Measurements from ENCODE around the gene SETX. TPM values are rescaled to one million over a fixed set of nuclear protein-coding genes. Genes with fewer than 3 reads are reported as not detected.
"Not testable (repeated sequence)": the region's sequence is repeated elsewhere in the genome, so short reads cannot be mapped to it uniquely, and the experiment has no call there.

SETX gene
- total RNA-seq, 1 donor from 2014 or later, result 47.2 TPM

DNA sequence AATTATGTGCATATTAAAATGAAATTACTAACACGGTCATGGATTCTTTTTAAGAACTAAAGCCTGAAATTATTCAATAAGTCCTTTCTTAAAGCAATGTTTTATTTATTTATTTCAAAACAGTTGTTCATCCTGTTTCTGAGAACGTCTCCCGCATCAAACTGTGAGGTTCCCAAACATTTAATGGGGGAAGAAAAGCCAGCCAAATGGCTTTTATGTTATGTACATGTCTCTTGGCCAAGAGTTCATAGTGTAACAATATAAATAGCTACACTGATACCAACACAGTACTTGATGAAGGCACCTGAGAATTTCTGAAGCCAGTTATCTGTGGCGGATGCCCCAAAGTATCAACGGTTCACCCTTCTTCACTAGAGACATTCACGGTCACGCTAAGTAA lies 36.2 kb upstream of the SETX start:
- Mint-ChIP-seq H3K9me3 (ENCODE audit: low read depth) (no peaks in the 10 kb centered on the region), H3K27me3 (no peaks in the 10 kb centered on the region), H3K27ac (no peak overlapping the region), H3K4me3 (ENCODE audit: low read depth) (no peak overlapping the region), H3K36me3 (ENCODE audit: insufficient read depth) (peaks cover 30% of the 10 kb centered on the region), H3K4me1 (ENCODE audit: low read depth) (no peaks in the 10 kb centered on the region)
- no peak for DNase-seq (ENCODE audit: low spot score, unreplicated experiment)
- TF ChIP-seq, protein P1, sequence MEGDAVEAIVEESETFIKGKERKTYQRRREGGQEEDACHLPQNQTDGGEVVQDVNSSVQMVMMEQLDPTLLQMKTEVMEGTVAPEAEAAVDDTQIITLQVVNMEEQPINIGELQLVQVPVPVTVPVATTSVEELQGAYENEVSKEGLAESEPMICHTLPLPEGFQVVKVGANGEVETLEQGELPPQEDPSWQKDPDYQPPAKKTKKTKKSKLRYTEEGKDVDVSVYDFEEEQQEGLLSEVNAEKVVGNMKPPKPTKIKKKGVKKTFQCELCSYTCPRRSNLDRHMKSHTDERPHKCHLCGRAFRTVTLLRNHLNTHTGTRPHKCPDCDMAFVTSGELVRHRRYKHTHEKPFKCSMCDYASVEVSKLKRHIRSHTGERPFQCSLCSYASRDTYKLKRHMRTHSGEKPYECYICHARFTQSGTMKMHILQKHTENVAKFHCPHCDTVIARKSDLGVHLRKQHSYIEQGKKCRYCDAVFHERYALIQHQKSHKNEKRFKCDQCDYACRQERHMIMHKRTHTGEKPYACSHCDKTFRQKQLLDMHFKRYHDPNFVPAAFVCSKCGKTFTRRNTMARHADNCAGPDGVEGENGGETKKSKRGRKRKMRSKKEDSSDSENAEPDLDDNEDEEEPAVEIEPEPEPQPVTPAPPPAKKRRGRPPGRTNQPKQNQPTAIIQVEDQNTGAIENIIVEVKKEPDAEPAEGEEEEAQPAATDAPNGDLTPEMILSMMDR (IDR thresholded peaks at IDR 0.05; ENCODE audit: unreplicated experiment), result no peak

DNA sequence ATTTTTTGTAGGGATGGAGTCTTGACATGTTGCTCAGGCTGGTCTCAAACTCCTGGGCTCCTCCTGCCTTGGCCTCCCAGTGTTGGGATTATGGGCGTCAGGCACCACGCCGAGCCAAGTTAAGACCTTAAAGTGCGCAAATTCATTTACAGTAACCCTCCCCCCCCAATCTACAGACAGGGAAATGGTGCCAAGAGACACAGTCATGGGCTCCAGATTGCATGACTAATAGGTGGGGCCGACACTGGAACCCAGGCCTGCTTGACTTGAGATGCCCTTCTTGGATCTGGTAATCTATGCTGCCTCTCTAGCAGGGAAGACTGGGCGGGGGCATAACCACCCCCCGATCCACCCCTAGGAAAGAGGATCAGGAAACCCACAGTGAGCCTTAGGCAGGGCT lies 32.3 kb upstream of the SETX start:
- Mint-ChIP-seq H3K4me1 (ENCODE audit: low read depth) (no peaks in the 10 kb centered on the region), H3K9me3 (ENCODE audit: low read depth) (no peaks in the 10 kb centered on the region), H3K27ac (no peak overlapping the region), H3K36me3 (ENCODE audit: insufficient read depth) (peaks cover 30% of the 10 kb centered on the region), H3K4me3 (ENCODE audit: low read depth) (no peak overlapping the region), H3K27me3 (no peaks in the 10 kb centered on the region)
- DNase-seq (ENCODE audit: low spot score, unreplicated experiment), result no peak
- TF ChIP-seq, protein P1 (IDR thresholded peaks at IDR 0.05; ENCODE audit: unreplicated experiment), result no peak

GRCh38 chr9:132384376-132384775 lies 29.6 kb upstream of the SETX start:
- no peaks in the 10 kb centered on the region for H3K9me3 Mint-ChIP-seq (ENCODE audit: low read depth)
- TF ChIP-seq, protein P1 (IDR thresholded peaks at IDR 0.05; ENCODE audit: unreplicated experiment), result no peak
- peaks cover 18% of the 10 kb centered on the region for H3K36me3 Mint-ChIP-seq (ENCODE audit: insufficient read depth)
- no peak overlapping the region for H3K27ac Mint-ChIP-seq
- no peaks in the 10 kb centered on the region for H3K27me3 Mint-ChIP-seq
- DNase-seq (ENCODE audit: low spot score, unreplicated experiment), result no peak
- H3K4me3 Mint-ChIP-seq (ENCODE audit: low read depth), result no peak overlapping the region
- no peaks in the 10 kb centered on the region for H3K4me1 Mint-ChIP-seq (ENCODE audit: low read depth)

GRCh38 chr9:132383462-132383883 lies 28.7 kb upstream of the SETX start:
- Mint-ChIP-seq H3K36me3 (ENCODE audit: insufficient read depth) (peaks cover 17% of the 10 kb centered on the region), H3K27me3 (no peaks in the 10 kb centered on the region), H3K4me3 (ENCODE audit: low read depth) (no peak overlapping the region), H3K27ac (no peak overlapping the region), H3K4me1 (ENCODE audit: low read depth) (no peaks in the 10 kb centered on the region), H3K9me3 (ENCODE audit: low read depth) (no peaks in the 10 kb centered on the region)
- DNase-seq (ENCODE audit: low spot score, unreplicated experiment), result no peak
- TF ChIP-seq, protein P1 (IDR thresholded peaks at IDR 0.05; ENCODE audit: unreplicated experiment), result no peak

DNA sequence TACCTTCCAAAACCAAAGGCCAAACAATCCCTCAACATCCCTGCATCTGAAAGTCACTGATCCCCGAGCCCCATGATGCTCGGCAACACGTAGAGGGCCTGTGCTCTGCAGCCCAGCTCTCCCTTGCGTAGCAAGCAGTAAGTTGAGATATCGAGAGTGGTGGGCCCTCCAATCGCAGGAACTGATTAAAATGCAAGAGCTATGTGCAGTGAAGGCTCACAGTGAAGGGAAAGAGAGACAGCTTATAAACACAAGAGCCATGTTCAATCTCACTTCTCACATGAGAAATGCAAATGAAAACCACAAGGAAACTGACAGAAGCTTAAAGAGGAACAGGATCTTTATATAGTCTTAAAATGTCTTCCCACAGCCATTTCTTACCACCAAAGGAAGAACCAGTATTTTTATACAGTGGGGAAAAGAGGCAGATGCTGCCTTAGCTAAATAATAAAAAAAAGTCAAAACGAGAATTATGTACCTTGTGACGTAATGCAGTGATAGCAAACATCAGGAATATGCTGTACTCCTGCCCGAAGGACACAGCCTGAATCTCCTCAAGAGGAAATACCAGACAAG lies 27.3 kb upstream of the SETX start:
- Mint-ChIP-seq H3K27ac (peak overlapping the region; percentile 16), H3K36me3 (ENCODE audit: insufficient read depth) (peaks cover 14% of the 10 kb centered on the region), H3K9me3 (ENCODE audit: low read depth) (no peaks in the 10 kb centered on the region), H3K4me1 (ENCODE audit: low read depth) (no peaks in the 10 kb centered on the region), H3K4me3 (ENCODE audit: low read depth) (no peak overlapping the region), H3K27me3 (no peaks in the 10 kb centered on the region)
- DNase-seq (ENCODE audit: low spot score, unreplicated experiment), result no peak
- TF ChIP-seq, protein P1 (IDR thresholded peaks at IDR 0.05; ENCODE audit: unreplicated experiment), result no peak

DNA sequence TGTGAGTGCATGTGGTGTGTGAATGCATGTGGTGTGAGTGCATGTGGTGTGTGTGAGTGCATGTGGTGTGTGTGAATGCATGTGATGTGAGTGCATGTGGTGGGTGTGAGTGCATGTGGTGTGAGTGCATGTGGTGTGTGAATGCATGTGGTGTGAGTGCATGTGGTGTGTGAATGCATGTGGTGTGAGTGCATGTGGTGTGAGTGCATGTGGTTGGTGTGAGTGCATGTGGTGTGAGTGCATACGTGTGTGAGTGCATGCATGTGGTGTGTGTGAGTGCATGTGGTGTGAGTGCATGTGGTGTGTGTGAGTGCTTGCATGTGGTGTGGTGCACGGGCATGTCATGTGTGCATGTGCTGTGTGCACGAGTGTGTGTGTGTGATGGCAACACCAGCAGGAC lies 23.6 kb upstream of the SETX start:
- not testable (repeated sequence) for H3K4me1 Mint-ChIP-seq (ENCODE audit: low read depth); H3K27ac Mint-ChIP-seq; DNase-seq (ENCODE audit: low spot score, unreplicated experiment); H3K27me3 Mint-ChIP-seq; H3K9me3 Mint-ChIP-seq (ENCODE audit: low read depth); H3K4me3 Mint-ChIP-seq (ENCODE audit: low read depth)
- H3K36me3 Mint-ChIP-seq (ENCODE audit: insufficient read depth), result peaks cover 14% of the 10 kb centered on the region

DNA sequence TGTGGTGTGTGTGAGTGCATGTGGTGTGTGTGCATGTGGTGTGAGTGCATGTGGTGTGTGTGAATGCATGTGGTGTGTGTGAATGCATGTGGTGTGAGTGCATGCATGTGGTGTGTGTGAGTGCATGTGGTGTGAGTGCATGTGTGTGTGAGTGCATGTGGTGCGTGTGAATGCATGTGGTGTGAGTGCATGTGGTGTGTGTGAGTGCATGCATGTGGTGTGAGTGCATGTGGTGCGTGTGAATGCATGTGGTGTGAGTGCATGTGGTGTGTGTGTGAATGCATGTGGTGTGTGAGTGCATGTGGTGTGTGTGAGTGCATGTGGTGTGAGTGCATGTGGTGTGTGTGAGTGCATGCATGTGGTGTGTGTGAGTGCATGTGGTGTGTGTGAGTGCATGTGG lies 23.0 kb upstream of the SETX start:
- not testable (repeated sequence) for H3K27ac Mint-ChIP-seq; H3K9me3 Mint-ChIP-seq (ENCODE audit: low read depth); H3K4me1 Mint-ChIP-seq (ENCODE audit: low read depth); H3K4me3 Mint-ChIP-seq (ENCODE audit: low read depth); H3K27me3 Mint-ChIP-seq; DNase-seq (ENCODE audit: low spot score, unreplicated experiment)
- H3K36me3 Mint-ChIP-seq (ENCODE audit: insufficient read depth), result peaks cover 12% of the 10 kb centered on the region
